Measurements from ENCODE around the gene CRYBA2. TPM values are rescaled to one million over a fixed set of nuclear protein-coding genes. Genes with fewer than 3 reads are reported as not detected.
A peak's percentile ranks its signal among the peaks of the same experiment; 100 is the strongest.

The CRYBA2 gene
- total RNA-seq, 1 experiment from 2014 or later: not detected

DNA sequence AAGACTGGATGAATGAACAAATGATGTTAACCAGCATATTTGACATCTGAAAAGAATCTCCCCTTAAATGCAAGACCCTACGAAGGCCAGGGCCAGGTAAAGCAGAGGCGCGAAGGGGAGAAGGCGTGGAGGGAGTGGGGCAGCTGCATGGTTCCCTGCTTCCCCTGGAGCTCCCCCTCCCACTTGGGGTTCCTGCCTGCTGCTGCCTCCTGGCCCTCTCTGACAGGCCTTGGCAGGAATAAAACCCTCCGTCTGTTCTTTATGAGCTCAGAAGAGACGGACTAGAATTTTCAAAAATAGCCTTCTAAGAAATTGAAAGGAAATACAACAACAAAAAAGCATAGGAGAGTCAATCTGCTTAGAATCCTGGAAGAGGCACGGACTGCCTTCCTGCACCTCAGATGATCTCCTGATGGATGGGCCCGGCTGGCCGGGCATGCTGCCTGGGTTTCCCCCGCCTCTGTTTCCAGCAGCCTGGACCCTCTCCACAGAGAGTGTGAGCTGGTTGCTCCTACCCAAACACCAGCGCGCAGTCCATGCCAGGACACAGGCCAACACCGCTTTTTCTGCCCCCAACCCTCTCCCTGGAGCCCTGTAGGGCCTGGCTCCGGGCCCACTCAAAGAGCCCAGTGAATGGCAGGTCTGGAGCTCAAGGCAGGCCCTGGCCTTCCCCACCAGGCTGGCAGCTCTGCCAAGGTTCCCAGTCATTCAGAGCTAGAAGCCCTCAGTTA, 24.1 kb upstream of the CRYBA2 start:
- ChIA-PET POLR2A (no interaction called here), CTCF (interaction anchor here (0.6 to 2.8 kb wide), 12 partner anchors 8 to 201 kb away, joined by 3 to 12 read pairs (median 4); no protein-coding TSS in a partner anchor)
- H3K4me3 Mint-ChIP-seq (ENCODE audit: unreplicated experiment): no peak overlapping the region
- TF ChIP-seq, protein P1, sequence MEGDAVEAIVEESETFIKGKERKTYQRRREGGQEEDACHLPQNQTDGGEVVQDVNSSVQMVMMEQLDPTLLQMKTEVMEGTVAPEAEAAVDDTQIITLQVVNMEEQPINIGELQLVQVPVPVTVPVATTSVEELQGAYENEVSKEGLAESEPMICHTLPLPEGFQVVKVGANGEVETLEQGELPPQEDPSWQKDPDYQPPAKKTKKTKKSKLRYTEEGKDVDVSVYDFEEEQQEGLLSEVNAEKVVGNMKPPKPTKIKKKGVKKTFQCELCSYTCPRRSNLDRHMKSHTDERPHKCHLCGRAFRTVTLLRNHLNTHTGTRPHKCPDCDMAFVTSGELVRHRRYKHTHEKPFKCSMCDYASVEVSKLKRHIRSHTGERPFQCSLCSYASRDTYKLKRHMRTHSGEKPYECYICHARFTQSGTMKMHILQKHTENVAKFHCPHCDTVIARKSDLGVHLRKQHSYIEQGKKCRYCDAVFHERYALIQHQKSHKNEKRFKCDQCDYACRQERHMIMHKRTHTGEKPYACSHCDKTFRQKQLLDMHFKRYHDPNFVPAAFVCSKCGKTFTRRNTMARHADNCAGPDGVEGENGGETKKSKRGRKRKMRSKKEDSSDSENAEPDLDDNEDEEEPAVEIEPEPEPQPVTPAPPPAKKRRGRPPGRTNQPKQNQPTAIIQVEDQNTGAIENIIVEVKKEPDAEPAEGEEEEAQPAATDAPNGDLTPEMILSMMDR (IDR thresholded peaks at IDR 0.05; ENCODE audit: unreplicated experiment): no peak
- no peak overlapping the region for H3K27ac Mint-ChIP-seq (ENCODE audit: low read depth, unreplicated experiment)
- no TSS peak for BruUV-seq (replicated peaks)
- DNase-seq (ENCODE audit: unreplicated experiment): no peak
- intact Hi-C loops (cut with micrococcal nuclease): no loop called here
- no peaks in the 10 kb centered on the region for H3K9me3 Mint-ChIP-seq (ENCODE audit: unreplicated experiment)
- no peaks in the 10 kb centered on the region for H3K4me1 Mint-ChIP-seq (ENCODE audit: insufficient read depth, unreplicated experiment)
- H3K36me3 Mint-ChIP-seq (ENCODE audit: insufficient read depth, unreplicated experiment): no peaks in the 10 kb centered on the region
- peaks cover 24% of the 10 kb centered on the region for H3K27me3 Mint-ChIP-seq (ENCODE audit: insufficient read depth, unreplicated experiment)

DNA sequence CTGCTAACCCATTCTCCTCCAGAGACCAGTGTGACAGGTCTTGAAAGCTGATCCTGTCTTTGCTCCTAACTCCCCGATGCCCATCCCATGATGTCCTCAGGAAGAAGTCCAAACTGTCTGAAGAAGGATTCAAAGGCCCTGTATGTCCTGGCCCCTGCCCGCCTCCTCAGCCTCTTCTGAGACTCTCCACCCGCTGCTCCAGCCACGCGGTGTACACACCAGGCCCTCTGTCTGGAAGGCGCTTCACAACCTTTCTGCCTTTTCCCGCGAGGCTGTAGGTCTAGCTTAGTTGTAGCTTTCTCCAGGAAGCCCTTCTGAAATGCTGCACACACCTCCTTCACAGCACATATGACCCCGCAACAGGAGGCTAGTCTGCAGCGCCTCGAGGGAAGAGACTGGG, 23.5 kb upstream of the CRYBA2 start:
- Mint-ChIP-seq H3K4me3 (ENCODE audit: unreplicated experiment) (no peak overlapping the region), H3K4me1 (ENCODE audit: insufficient read depth, unreplicated experiment) (no peaks in the 10 kb centered on the region), H3K27ac (ENCODE audit: low read depth, unreplicated experiment) (no peak overlapping the region), H3K36me3 (ENCODE audit: insufficient read depth, unreplicated experiment) (no peaks in the 10 kb centered on the region), H3K9me3 (ENCODE audit: unreplicated experiment) (no peaks in the 10 kb centered on the region), H3K27me3 (ENCODE audit: insufficient read depth, unreplicated experiment) (peaks cover 24% of the 10 kb centered on the region)
- BruUV-seq (replicated peaks): no TSS peak
- ChIA-PET POLR2A (no interaction called here), CTCF (interaction anchor here (0.6 to 2.8 kb wide), 7 partner anchors 8 to 139 kb away, joined by 3 to 12 read pairs (median 3); no protein-coding TSS in a partner anchor)
- DNase-seq (ENCODE audit: unreplicated experiment): no peak
- intact Hi-C loops (cut with micrococcal nuclease): no loop called here
- TF ChIP-seq, protein P1 (IDR thresholded peaks at IDR 0.05; ENCODE audit: unreplicated experiment): no peak

DNA sequence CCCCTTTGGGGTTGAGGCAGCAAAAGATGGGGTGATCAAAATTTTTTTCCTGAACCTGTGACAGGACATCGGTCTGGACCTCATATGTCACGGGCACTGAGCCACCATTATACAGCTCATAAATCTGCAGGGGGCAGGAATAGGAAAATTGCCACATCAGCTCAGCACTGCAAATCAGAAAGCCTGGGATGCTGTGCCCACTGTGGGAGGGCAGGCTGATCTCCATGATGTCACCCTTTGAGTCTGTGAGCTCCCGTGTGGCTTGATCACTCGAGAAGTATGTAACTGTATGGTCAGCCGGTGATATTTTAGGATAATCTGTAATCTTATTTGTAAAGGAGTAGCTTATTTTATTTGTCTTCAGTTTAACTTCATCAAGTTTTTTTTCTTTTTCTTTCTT, 17.7 kb upstream of the CRYBA2 start:
- no peak overlapping the region for H3K27ac Mint-ChIP-seq (ENCODE audit: low read depth, unreplicated experiment)

DNA sequence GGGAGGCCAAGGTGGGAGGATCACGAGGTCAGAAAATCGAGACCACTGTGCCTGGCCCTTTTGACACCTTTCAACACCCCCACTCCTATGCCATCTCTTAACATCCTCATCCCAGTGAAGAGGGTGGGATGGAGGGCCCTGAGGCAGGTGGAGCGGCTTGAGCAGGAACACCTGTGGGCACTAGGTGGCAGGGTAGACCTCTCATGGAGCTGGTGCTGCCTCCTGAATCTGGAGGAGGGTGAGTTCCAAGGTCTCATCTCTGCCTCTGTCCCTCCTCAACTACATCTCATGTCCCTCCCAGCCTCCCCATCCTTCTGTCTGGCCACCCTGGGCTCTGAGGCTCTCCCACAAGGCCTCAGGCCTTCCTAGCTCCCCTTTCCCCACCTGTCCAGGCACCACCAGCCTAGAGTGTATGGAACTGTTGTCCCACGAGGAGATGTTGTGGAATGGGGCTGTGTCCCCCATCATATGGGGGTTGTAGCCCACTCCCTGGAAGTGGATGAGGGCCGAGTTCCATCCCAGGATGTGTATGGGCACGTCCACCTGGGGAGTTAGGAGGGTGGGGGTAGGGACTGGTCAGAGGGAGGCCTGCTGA, 17.0 kb upstream of the CRYBA2 start:
- TF ChIP-seq, protein P1 (IDR thresholded peaks at IDR 0.05; ENCODE audit: unreplicated experiment): peak; percentile 50
- no TSS peak for BruUV-seq (replicated peaks)
- ChIA-PET CTCF (interaction anchor here (0.6 to 4.2 kb wide), 28 partner anchors 8 to 521 kb away, joined by 3 to 27 read pairs (median 4); no protein-coding TSS in a partner anchor), POLR2A (interaction anchor here (0.6 kb wide), 1 partner anchor 109 kb away, joined by 3 read pairs; no protein-coding TSS in a partner anchor)
- DNase-seq (ENCODE audit: unreplicated experiment): peak; percentile 51
- Mint-ChIP-seq H3K27ac (ENCODE audit: low read depth, unreplicated experiment) (no peak overlapping the region), H3K36me3 (ENCODE audit: insufficient read depth, unreplicated experiment) (no peaks in the 10 kb centered on the region), H3K4me1 (ENCODE audit: insufficient read depth, unreplicated experiment) (no peaks in the 10 kb centered on the region), H3K9me3 (ENCODE audit: unreplicated experiment) (no peaks in the 10 kb centered on the region), H3K4me3 (ENCODE audit: unreplicated experiment) (no peak overlapping the region), H3K27me3 (ENCODE audit: insufficient read depth, unreplicated experiment) (peaks cover 29% of the 10 kb centered on the region)
- intact Hi-C loops (cut with micrococcal nuclease): no loop called here

More for the DNA sequence above, 17.7 kb upstream of the CRYBA2 start:
- ChIA-PET POLR2A (no interaction called here), CTCF (interaction anchor here (0.6 to 4.2 kb wide), 22 partner anchors 9 to 520 kb away, joined by 3 to 27 read pairs (median 4); no protein-coding TSS in a partner anchor)
- no peaks in the 10 kb centered on the region for H3K9me3 Mint-ChIP-seq (ENCODE audit: unreplicated experiment)
- peaks cover 27% of the 10 kb centered on the region for H3K27me3 Mint-ChIP-seq (ENCODE audit: insufficient read depth, unreplicated experiment)
- intact Hi-C loops (cut with micrococcal nuclease): no loop called here
- no TSS peak for BruUV-seq (replicated peaks)
- TF ChIP-seq, protein P1 (IDR thresholded peaks at IDR 0.05; ENCODE audit: unreplicated experiment): no peak
- H3K4me3 Mint-ChIP-seq (ENCODE audit: unreplicated experiment): no peak overlapping the region
- no peaks in the 10 kb centered on the region for H3K4me1 Mint-ChIP-seq (ENCODE audit: insufficient read depth, unreplicated experiment)
- H3K36me3 Mint-ChIP-seq (ENCODE audit: insufficient read depth, unreplicated experiment): no peaks in the 10 kb centered on the region
- no peak for DNase-seq (ENCODE audit: unreplicated experiment)
